ENCODE data around the gene USP7. TPM values are rescaled to one million over a fixed set of nuclear protein-coding genes. Genes with fewer than 3 reads are reported as not detected.

USP7 gene
- total RNA-seq, 1 experiment from 2014 or later, result 73.8 TPM

- H3K9ac ChIP-seq (ENCODE audit: low read length), result no peak overlapping the region
- no peak overlapping the region for H3K27ac ChIP-seq (ENCODE audit: low read length)
- no peaks in the 10 kb centered on the region for H3K9me3 ChIP-seq (ENCODE audit: low read length)
- H3F3A ChIP-seq (ENCODE audit: low read length, unreplicated experiment), result peaks cover under 1% of the 10 kb centered on the region
- H3K36me3 ChIP-seq (ENCODE audit: low read depth, low read length), result peaks cover 4% of the 10 kb centered on the region; the same call in 1 of the 2 replicates
- H3K4me3 ChIP-seq (ENCODE audit: low read length), result no peak overlapping the region
- H3K27me3 ChIP-seq (ENCODE audit: low read length), result no peaks in the 10 kb centered on the region
- ChIA-PET POLR2A (ENCODE audit: unreplicated experiment) (interaction anchor here (0.6 kb wide), 1 partner anchor 236 kb away, joined by 17 read pairs; the partner anchor contains the start of gene HAPSTR1), CTCF (no interaction called here)
- intact Hi-C loops (cut with micrococcal nuclease), result no loop called here
- H2AFZ ChIP-seq (ENCODE audit: low read length), result no peak overlapping the region
- no peak for DNase-seq
- BruUV-seq (replicated peaks), result no TSS peak
- peaks cover 8% of the 10 kb centered on the region for H3K4me1 ChIP-seq (ENCODE audit: insufficient read depth, low read length)
- 0 out of 2 replicates have a peak, but pooled peaks cover 4% of the 10 kb centered on the region for H3K79me2 ChIP-seq (ENCODE audit: low read length)
- no peak for TF ChIP-seq EZH2 (IDR thresholded peaks at IDR 0.05; ENCODE audit: low read length, unreplicated experiment)
- peak; percentile 42; the same call in 1 of the 2 replicates for TF ChIP-seq CTCF (conservative IDR thresholded peaks at IDR 0.05; ENCODE audit: low read depth, low read length)
- TF ChIP-seq EZH2phosphoT487 (IDR thresholded peaks at IDR 0.05; ENCODE audit: borderline replicate concordance, low read length), result no peak
- no peaks in the 10 kb centered on the region for H3K9me2 ChIP-seq (replicated peaks; ENCODE audit: low read length)
- H4K20me1 ChIP-seq (ENCODE audit: low read length), result no peaks in the 10 kb centered on the region
- no peak for ATAC-seq
- H3K4me2 ChIP-seq (ENCODE audit: low read length), result no peak overlapping the region
Measured at GRCh38 chr16:8855051-8855786, 108.5 kb downstream of the USP7 start.

DNA sequence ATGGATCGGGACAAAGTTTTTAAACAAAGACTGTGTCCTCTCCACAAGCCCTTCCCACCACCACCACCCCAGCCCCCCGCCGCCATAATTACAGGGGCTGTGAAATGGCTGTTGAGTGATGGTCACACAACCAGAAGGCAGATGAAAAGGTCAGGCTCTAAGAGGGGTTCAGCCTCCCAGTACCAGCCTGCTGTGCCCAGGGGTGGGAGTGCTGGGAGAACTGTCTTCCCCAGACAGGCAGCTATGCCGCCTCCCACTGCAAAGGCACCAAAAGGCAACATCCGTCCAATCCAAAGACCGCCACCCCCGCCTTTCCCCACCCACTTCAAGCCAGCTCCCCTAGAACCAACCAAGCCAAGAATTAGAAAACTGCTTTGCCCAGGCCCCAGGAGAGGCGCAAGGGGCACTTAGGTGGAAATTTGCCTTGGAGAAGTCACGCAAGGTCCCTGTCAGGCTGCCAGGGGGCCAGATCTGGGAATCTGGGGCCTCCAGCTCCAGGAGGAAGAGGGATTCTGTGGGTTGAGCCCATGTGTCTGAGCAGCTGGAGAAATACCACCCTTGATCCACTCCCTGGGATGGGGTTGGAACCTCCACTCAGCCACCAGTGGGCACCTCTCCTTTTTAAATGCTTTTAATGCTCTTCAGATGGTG lies 109.3 kb downstream of the USP7 start:
- POLR2A ChIA-PET (ENCODE audit: unreplicated experiment), result no interaction called here
- Histone ChIP-seq H2AFZ (ENCODE audit: low read length) (no peak overlapping the region), H3K27me3 (ENCODE audit: low read length) (no peaks in the 10 kb centered on the region), H3K79me2 (ENCODE audit: low read length) (0 out of 2 replicates have a peak, but pooled peaks cover 3% of the 10 kb centered on the region), H3K27ac (ENCODE audit: low read length) (no peak overlapping the region), H3K9me3 (ENCODE audit: low read length) (no peaks in the 10 kb centered on the region), H3K9me2 (replicated peaks; ENCODE audit: low read length) (no peaks in the 10 kb centered on the region), H3K4me3 (ENCODE audit: low read length) (no peak overlapping the region), H3K36me3 (ENCODE audit: low read depth, low read length) (peaks cover 12% of the 10 kb centered on the region; the same call in 1 of the 2 replicates), H3K4me2 (ENCODE audit: low read length) (no peak overlapping the region), H3K9ac (ENCODE audit: low read length) (no peak overlapping the region), H3F3A (ENCODE audit: low read length, unreplicated experiment) (peaks cover 5% of the 10 kb centered on the region), H3K4me1 (ENCODE audit: insufficient read depth, low read length) (peaks cover 16% of the 10 kb centered on the region), H4K20me1 (ENCODE audit: low read length) (no peaks in the 10 kb centered on the region)
- TF ChIP-seq EZH2 (IDR thresholded peaks at IDR 0.05; ENCODE audit: low read length, unreplicated experiment), result no peak
- DNase-seq (no peak), ATAC-seq (no peak)
- BruUV-seq (replicated peaks), result no TSS peak
- intact Hi-C loops (cut with micrococcal nuclease), result no loop called here
- CTCF ChIA-PET, result no interaction called here

- POLR2A ChIA-PET (ENCODE audit: unreplicated experiment), result no interaction called here
Measured at GRCh38 chr16:8853611-8854010, 110.1 kb downstream of the USP7 start.

More at GRCh38 chr16:8853611-8854010, 110.1 kb downstream of the USP7 start:
- intact Hi-C loops (cut with micrococcal nuclease), result no loop called here
- Histone ChIP-seq H2AFZ (ENCODE audit: low read length) (no peak overlapping the region), H3K9me2 (replicated peaks; ENCODE audit: low read length) (no peaks in the 10 kb centered on the region), H4K20me1 (ENCODE audit: low read length) (no peaks in the 10 kb centered on the region), H3K27ac (ENCODE audit: low read length) (no peak overlapping the region), H3K9me3 (ENCODE audit: low read length) (no peaks in the 10 kb centered on the region), H3K27me3 (ENCODE audit: low read length) (no peaks in the 10 kb centered on the region), H3K79me2 (ENCODE audit: low read length) (no peaks in the 10 kb centered on the region), H3K36me3 (ENCODE audit: low read depth, low read length) (peaks cover 12% of the 10 kb centered on the region; the same call in 1 of the 2 replicates), H3K4me3 (ENCODE audit: low read length) (no peak overlapping the region), H3K9ac (ENCODE audit: low read length) (no peak overlapping the region), H3F3A (ENCODE audit: low read length, unreplicated experiment) (peaks cover 5% of the 10 kb centered on the region), H3K4me2 (ENCODE audit: low read length) (no peak overlapping the region), H3K4me1 (ENCODE audit: insufficient read depth, low read length) (peaks cover 24% of the 10 kb centered on the region)
- TF ChIP-seq EZH2 (IDR thresholded peaks at IDR 0.05; ENCODE audit: low read length, unreplicated experiment), result no peak
- TF ChIP-seq EZH2phosphoT487 (IDR thresholded peaks at IDR 0.05; ENCODE audit: borderline replicate concordance, low read length), result no peak
- TF ChIP-seq CTCF (conservative IDR thresholded peaks at IDR 0.05; ENCODE audit: low read depth, low read length), result no peak
- TSS peak; percentile 12 for BruUV-seq (replicated peaks)
- no peak for DNase-seq
- CTCF ChIA-PET, result no interaction called here
- no peak for ATAC-seq
